Epidermal melanocyte (primary cell): ENCODE data around the gene FXYD2.
A peak's percentile ranks its signal among the peaks of the same experiment; 100 is the strongest.
"Not testable (repeated sequence)": the region's sequence is repeated elsewhere in the genome, so short reads cannot be mapped to it uniquely, and the experiment has no call there.

Experiments used
- DNase-seq: peaks from one replicate; pipeline ENCODE4 v3.0.0; 2011; ENCODE audit warnings: low spot score; ENCODE audit not compliant: insufficient read length

The FXYD2 gene

GRCh38 chr11:117822074-117823033 lies 2.2 kb downstream of the FXYD2 start:
- no peak for DNase-seq

- DNase-seq = no peak
Measured at GRCh38 chr11:117821431-117821830, 3.1 kb downstream of the FXYD2 start.

DNA sequence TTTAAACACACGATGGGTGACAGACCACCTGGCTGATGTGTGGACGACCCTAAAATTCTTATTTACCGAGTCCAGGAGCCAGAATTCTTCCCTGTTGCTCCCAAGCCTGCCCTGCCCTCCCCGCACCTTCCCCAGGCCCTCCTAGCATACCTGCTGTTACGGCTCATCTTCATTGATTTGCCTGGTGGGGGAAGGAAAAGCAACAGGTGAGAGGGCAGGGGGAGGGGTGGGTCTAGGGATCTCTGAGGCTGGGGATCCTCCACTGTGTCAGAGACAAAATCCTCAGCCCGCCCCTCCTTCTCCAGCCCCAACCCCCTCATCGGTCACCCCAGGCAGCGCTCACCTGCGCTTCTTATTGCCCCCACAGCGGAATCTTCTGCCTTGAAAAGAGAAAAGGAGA lies 4.0 kb downstream of the FXYD2 start:
- DNase-seq = no peak

GRCh38 chr11:117820071-117820470 lies 4.5 kb downstream of the FXYD2 start:
- DNase-seq = no peak

DNA sequence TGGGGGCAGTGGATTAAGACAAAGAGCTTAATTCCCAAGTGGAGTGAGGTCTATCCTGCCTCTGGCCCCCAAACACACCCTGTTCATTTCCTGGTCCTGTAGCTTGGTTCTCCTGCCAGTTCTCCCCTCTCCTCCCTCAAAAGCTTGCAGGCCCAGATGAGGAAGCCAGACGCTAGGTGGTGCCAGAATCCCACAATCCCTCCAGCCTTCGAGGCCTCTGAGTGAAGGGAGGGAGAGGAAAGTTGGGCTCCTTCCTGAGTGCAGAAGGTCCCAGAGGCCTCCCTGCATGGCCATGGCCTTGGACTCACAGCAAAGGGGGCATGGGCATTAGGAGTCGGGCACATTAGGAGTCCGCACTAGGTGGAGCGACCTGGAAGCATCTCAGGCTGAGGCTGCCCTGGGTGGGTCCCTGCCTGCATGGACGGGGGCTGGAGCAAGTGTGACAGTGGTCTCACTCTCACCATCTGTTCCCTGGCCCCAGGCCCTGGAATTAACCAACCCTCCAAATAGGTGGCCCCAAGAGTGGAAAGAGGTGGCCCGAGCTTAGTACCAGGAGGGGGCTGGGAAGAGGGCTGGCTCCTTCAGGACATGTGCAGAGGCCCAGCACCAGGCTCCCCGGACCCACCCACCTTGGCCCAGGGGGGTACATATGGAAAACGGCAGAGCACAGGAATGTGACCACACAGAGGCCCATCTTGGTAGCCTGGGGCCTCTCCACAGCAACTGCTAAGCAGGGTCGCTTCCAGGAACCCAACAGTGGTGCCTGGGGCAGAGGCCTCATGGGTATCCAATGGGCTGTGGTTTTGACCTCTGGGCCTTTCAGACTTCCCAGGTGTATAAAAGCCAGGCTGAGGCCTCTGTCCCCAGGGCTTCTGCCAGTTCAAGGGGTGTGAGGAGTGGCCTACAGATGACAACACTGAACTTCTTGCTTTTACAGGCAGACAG lies 5.2 kb downstream of the FXYD2 start:
- no peak for DNase-seq

DNA sequence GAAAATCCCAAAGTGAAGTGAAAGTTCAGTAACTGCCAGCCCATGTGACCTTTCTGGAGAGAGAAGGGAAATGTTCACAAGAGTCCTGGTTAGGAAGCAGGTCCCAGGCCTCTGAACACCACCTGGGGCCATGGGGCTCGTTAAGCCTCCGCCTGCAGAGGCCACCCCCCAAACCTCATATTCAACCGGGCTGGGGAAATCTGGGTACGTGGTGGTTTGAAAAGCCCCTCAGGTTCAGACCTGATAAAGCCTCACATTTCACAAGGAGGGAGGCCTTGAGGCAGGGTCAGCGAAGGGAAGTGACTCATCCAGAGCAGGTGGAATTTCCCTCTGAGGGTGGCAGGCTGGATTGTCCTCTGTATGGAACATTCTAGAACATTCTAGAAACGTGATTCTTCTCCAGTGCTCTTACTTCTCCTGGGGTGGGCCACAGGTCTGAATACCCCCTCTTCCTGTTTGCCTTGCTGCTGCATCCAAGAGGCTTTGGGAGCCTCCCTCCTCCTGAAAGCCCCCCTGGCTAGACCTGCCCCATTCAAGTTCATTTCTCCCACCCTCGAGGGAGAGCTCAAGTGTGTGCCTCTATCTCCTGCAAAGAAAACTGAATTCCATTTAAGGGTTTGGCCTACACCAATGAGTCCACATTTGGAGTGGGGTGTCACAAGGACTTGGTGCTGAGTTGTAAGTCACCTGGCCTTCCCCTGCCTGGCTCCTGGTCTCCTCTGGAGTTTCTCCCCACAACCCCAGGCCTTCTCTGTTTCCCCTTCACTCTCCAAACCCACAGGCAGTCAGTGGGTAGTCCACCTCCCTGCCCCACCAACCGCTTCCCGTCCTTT lies 6.3 kb downstream of the FXYD2 start:
- DNase-seq = no peak

- peak; percentile 85 for DNase-seq
Measured at GRCh38 chr11:117817368-117818040, 7.0 kb downstream of the FXYD2 start.

GRCh38 chr11:117816846-117817367 lies 7.6 kb downstream of the FXYD2 start:
- DNase-seq = no peak

GRCh38 chr11:117816151-117816741 lies 8.3 kb downstream of the FXYD2 start:
- no peak for DNase-seq

- DNase-seq = no peak
Measured at GRCh38 chr11:117815262-117815803, 9.2 kb downstream of the FXYD2 start.

DNA sequence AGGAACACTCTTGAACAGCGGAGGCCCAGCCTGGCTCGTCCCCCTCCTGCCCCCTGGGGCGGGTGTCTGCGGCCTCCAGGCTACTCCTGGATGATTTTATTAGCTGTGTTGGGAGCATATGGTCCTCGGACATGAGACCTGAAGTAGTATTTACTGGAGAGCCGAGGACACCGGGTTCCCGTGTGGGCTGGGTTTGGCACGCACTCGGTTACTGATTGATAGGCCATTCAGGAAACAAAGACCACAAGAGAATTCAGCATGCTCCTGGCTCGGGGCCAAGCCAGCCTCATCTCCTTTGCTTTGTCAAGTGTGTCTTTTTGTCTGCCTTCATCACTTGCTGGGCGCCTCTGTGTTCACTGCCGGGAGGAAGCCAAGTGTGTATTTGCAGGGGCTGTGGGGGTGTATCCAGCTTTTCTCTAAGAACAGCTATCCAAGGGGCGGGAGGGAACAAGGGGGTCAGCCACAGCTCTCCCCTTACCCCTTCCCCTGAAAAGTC lies 9.7 kb downstream of the FXYD2 start:
- no peak for DNase-seq

DNA sequence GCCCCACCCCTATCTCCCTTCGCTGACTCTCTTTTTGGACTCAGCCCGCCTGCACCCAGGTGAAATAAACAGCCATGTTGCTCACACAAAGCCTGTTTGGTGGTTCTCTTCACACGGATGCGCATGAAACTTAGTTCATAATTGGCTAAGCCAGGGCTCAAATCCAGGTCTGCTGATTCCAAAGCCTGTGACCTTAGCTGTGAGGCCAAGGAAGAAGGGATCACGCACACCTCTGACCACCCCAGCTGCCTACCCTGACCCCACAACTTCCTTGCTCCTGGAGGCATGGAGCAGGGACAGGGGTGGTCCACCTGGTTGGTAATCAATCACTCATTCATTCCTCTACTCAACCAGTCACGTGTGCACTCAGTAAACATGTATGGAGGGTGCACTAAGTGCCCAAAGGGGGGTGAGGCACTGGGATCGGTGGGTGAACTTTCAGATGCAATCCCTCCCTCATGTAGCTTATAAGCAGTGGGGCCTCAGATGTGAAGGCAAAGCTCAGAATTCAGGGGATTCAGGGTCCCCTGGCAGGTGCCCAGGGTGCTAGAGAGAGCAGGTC lies 10.3 kb downstream of the FXYD2 start:
- DNase-seq = no peak

DNA sequence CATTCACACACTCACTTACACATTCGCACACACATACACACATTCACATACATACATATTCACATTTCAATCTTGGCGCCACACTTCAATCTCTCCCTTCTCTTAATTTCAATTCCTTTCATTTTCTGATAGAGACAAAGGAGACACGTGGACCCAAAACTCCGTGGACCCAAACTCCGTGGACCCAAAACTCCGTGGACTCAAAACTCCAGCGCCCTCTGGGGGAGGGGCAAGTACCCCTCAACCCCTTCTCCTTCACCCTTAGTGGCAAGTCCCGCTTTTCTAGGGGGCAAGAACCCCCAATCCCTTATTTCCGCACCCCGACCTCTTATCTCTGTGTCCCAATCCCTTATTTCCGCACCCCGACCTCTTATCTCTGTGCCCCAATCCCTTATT lies 14.5 kb downstream of the FXYD2 start:
- DNase-seq = not testable (repeated sequence)

DNA sequence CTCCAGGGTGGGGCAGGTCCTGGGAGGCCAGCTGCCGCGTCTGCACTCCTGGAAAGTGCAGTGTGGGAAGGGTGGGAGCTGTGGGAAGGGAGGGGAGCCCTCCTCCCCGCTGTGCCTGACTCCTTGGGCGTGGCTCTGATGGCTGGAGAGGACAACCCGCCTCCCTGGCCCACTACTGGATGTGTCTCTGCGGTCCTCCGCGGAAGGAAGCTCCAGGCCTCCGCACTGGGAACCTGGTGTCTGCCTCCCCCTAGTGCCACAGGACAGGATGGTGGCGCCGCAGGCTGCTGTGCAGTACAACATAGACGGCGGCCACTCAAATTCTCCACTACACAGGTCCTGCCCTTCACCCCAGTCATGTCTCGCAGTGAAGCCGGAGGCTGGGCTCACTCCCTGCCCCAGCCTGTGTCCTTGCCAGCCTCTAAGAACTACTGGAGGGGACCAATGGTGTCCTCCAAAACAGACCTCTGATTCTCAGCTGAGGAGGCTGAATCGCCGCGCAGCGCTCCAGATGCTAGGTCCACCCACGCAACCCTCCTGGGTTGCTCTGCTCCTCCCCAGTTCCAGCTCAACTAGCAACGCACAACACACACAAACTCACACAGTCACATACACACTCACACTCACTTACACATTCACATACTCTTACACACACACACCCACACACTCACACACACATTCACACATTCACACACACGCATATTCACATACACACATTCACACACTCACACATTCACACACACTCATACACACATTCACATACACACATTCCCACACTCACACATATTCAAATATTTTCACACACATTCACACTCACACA lies 15.1 kb downstream of the FXYD2 start:
- no peak for DNase-seq

DNA sequence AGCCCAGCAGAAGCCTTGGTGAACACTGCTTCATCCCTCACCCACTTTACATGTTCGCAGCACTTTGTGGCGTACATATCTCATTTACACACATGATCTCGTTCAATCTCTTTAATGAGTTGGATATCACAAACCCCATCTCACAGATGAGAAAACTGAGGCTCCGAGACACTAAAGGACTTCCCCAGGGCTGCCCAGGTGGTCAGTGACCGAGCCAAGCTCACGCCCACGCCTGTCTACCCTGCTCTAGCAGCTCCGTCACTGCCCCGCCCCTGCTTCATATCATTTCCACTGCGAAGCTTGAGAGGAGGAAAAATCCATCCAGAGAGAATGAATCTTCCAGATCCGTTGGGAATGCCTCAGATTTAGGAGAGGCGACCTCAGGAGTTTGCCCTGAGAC lies 15.8 kb downstream of the FXYD2 start:
- DNase-seq = no peak

- peak; percentile 58 for DNase-seq
Measured at GRCh38 chr11:117807482-117808327, 16.8 kb downstream of the FXYD2 start.

DNA sequence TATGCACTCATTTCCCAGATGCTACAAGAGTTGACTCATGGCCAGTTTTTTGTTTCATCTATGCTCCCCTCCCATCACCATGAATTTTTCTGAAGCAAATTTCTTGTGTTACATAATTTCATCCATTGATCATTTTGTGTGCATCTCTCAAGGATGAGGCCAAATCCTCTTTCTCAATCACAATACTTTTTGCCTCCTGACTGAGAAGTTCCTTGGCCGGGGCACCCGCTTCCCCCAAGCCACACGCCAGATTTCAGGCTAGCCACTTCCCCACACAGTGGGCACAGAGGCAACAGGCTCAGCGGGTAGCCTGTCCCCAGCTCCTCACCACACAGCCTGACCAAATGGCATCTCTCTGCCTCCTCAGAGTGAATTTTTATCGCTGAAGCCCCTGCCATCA lies 17.7 kb downstream of the FXYD2 start:
- DNase-seq = no peak
